GM23248 (cell line): ENCODE measurements around the gene ZNF608. TPM values are rescaled to one million over a fixed set of nuclear protein-coding genes. Genes with fewer than 3 reads are reported as not detected.

Experiments
- DNase-seq: peaks from one replicate; pipeline ENCODE4 v3.0.0-alpha.2; 2015
- H2AFZ ChIP-seq: fragments of 200-600 bp; sonication (generic); 2 replicates; pipeline ENCODE4 v1.6.1; 2016; ENCODE audit warnings: antibody characterized with exemption
- H3F3A ChIP-seq: fragments of 200-600 bp; sonication (generic); 2 replicates; pipeline ENCODE4 v1.6.1; 2016; ENCODE audit warnings: mild to moderate bottlenecking, antibody characterized with exemption, mixed run types; ENCODE audit not compliant: insufficient read depth
- H3K27ac ChIP-seq: fragments of 200-600 bp; sonication (generic); 2 replicates; pipeline ENCODE4 v1.5.1; 2016; ENCODE audit warnings: mild to moderate bottlenecking
- H3K27me3 ChIP-seq: fragments of 200-600 bp; sonication (generic); replicated peaks from 2 replicates; pipeline ENCODE4 v1.6.1; 2016; ENCODE audit warnings: mild to moderate bottlenecking; ENCODE audit not compliant: insufficient read depth
- H3K36me3 ChIP-seq: fragments of 200-600 bp; sonication (generic); 2 replicates; pipeline ENCODE4 v1.6.1; 2016; ENCODE audit warnings: low read depth, mild to moderate bottlenecking
- H3K4me1 ChIP-seq: fragments of 200-600 bp; sonication (generic); 2 replicates; pipeline ENCODE4 v1.6.1; 2016; ENCODE audit warnings: mild to moderate bottlenecking; ENCODE audit not compliant: insufficient read depth
- H3K4me2 ChIP-seq: fragments of 200-600 bp; sonication (generic); one replicate; pipeline ENCODE4 v1.6.1; 2016; ENCODE audit warnings: mild to moderate bottlenecking; ENCODE audit not compliant: unreplicated experiment
- H3K4me3 ChIP-seq: fragments of 200-600 bp; sonication (generic); 2 replicates; pipeline ENCODE4 v1.5.1; 2016; ENCODE audit warnings: mild to moderate bottlenecking
- H3K79me2 ChIP-seq: fragments of 200-600 bp; sonication (generic); 2 replicates; pipeline ENCODE4 v1.6.1; 2016; ENCODE audit warnings: mild to moderate bottlenecking; ENCODE audit not compliant: insufficient read depth
- H3K9ac ChIP-seq: fragments of 200-600 bp; sonication (generic); 2 replicates; pipeline ENCODE4 v1.6.1; 2016; ENCODE audit warnings: mild to moderate bottlenecking
- H3K9me2 ChIP-seq: fragments of 200-600 bp; sonication (generic); 2 replicates; pipeline ENCODE4 v1.6.1; 2016; ENCODE audit warnings: mixed run types, mild to moderate bottlenecking, moderate library complexity; ENCODE audit not compliant: insufficient read depth
- H3K9me3 ChIP-seq: fragments of 200-600 bp; sonication (generic); one replicate; pipeline ENCODE4 v1.6.1; 2017; ENCODE audit warnings: low read depth
- H4K20me1 ChIP-seq: fragments of 200-600 bp; sonication (generic); 2 replicates; pipeline ENCODE4 v1.6.0; 2016; ENCODE audit not compliant: insufficient read depth
- EZH2 ChIP-seq: fragments of 200-600 bp; sonication (generic); IDR thresholded peaks from 2 replicates; pipeline ENCODE4 v1.6.1; 2018; ENCODE audit warnings: antibody characterized with exemption, mild to moderate bottlenecking; ENCODE audit not compliant: insufficient read depth, poor library complexity, severe bottlenecking
- EZH2phosphoT487 ChIP-seq: fragments of 200-600 bp; sonication (generic); IDR thresholded peaks from 2 replicates; pipeline ENCODE4 v1.6.1; 2018; ENCODE audit warnings: antibody characterized with exemption, moderate library complexity, mild to moderate bottlenecking, low read depth; ENCODE audit not compliant: insufficient read depth
- WGBS, 2 experiments: methylation state at CpG; one replicate each; pipeline ENCODE4 v1.1.6; 2015 to 2017; ENCODE audit warnings: low lambda C conversion rate in 2 of 2, low coverage in 1 of 2; ENCODE audit errors: missing lambda C conversion rate in 2 of 2; 5-methylcytosine and 5-hydroxymethylcytosine counted together
- in situ Hi-C: fragments of 300-500 bp; cut with MboI; formaldehyde crosslinking; loops from 2 replicates; pipeline ENCODE4 v1.15.0; 2020
- polyA plus RNA-seq: library from polyadenylated mRNA; unstranded; fragments of >200 nt; fragmentation: Nextera tagmentation; extraction: Ambion mirVana; gene quantifications from 2 replicates; pipeline ENCODE4 v1.2.1, GENCODE V29; 2016
- total RNA-seq: library from RNA; depleted of rRNA; stranded (reverse); fragments of >200 nt; shearing (Covaris generic); gene quantifications from 2 replicates; pipeline ENCODE4 v1.2.3, GENCODE V29; 2014

ZNF608 gene
- total and polyA plus RNA-seq, 2 experiments from 2014 or later = 1.4 to 2.4 TPM

DNA sequence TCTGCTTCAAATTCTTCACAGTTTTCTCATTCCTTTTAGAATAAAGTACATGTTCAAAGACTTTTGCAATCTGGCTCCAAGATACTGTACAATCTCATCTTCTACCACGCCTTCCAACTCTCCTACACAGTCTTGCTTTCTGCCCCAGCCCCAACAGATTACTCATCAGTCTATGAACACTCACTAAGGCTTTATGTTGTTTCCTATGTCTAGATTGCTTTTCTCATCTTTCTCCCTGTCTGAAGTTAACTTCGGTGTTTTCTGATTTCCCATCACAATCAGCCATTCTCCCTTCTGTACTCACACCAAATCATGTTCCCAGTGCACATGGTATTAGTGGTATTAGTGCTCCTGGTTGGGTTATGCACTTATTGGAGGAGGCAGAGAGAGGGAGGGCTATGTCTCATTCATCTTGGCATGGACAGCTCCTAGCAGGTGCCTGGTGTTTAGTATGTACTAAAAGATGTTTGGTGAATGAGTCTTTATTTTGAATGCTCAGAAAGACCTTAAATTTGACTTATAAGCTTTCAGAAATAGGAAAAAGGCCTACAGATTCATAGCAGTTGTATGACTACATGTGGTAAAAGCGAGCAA lies 44.0 kb upstream of the ZNF608 start:
- no peak overlapping the region for H2AFZ ChIP-seq
- H3K79me2 ChIP-seq = no peaks in the 10 kb centered on the region
- in situ Hi-C loops = no loop called here
- peak; percentile 62 for DNase-seq
- H3K9me2 ChIP-seq = no peaks in the 10 kb centered on the region
- no peaks in the 10 kb centered on the region for H3K36me3 ChIP-seq
- H3K27ac ChIP-seq = no peak overlapping the region
- H3F3A ChIP-seq = peaks cover 16% of the 10 kb centered on the region
- no peak overlapping the region for H3K4me3 ChIP-seq
- no peak overlapping the region for H3K4me2 ChIP-seq
- 65 to 71% methylated on average over 3 of the region's 3 CpGs for WGBS, 2 experiments
- TF ChIP-seq EZH2phosphoT487 (no peak), EZH2 (no peak)
- no peaks in the 10 kb centered on the region for H3K9me3 ChIP-seq
- H4K20me1 ChIP-seq = no peaks in the 10 kb centered on the region
- no peak overlapping the region for H3K9ac ChIP-seq
- no peaks in the 10 kb centered on the region for H3K27me3 ChIP-seq
- H3K4me1 ChIP-seq = peaks cover 21% of the 10 kb centered on the region

DNA sequence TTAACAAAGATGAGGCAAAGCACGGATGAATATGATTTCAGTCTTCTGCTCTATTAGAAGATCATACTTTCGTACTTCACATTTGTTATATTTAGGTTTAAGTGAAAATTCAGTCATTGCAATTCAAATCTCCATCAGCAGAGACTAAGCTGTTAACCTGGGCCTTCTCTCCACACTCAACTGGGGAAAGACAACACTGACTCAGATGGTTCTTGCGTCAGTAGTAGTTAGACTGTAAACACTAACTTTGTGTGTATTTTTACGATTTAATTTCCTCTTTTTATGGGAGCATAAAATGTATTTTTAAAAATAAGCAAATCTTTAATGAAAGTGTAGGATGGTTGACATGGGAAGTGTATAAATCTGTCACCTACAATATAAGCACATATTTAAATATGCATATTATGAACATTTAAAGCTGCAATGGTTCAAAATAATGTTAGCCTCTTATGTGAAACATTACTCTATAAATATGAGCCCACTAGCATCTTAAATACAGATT lies 42.7 kb upstream of the ZNF608 start:
- TF ChIP-seq EZH2phosphoT487 (no peak), EZH2 (no peak)
- H3K4me2 ChIP-seq = no peak overlapping the region
- 91% methylated on average over 4 of the region's 4 CpGs for WGBS, 2 experiments
- peaks cover 21% of the 10 kb centered on the region for H3K4me1 ChIP-seq
- no peaks in the 10 kb centered on the region for H3K9me3 ChIP-seq
- no peak overlapping the region for H3K9ac ChIP-seq
- in situ Hi-C loops = no loop called here
- no peak overlapping the region for H3K4me3 ChIP-seq
- no peak overlapping the region for H2AFZ ChIP-seq
- no peaks in the 10 kb centered on the region for H3K79me2 ChIP-seq
- H3K27me3 ChIP-seq = no peaks in the 10 kb centered on the region
- no peaks in the 10 kb centered on the region for H3K9me2 ChIP-seq
- no peaks in the 10 kb centered on the region for H3K36me3 ChIP-seq
- peak; percentile 2 for DNase-seq
- H3K27ac ChIP-seq = no peak overlapping the region
- H4K20me1 ChIP-seq = no peaks in the 10 kb centered on the region
- peaks cover 16% of the 10 kb centered on the region for H3F3A ChIP-seq

DNA sequence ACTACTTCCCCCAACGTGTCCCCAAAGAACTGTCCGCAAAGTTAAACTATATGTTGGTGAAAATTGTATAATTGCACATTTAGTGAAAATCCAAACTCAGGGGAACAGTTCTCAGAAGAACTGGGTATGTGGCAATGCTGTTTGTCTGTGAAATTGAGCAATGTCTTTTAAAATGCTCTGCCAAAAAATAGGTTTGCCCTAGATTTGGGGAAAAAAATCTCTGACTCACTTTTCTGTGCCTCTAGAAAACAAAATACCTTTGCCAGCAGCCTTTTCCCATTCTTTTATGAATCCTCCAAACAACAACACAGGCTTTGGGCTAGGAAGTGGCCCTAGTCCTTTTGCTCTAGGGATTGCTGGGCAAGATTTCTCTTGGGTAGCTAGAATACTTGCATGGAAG lies 37.4 kb upstream of the ZNF608 start:
- Histone ChIP-seq H3K9me3 (no peaks in the 10 kb centered on the region), H3K27ac (no peak overlapping the region), H3F3A (peaks cover 9% of the 10 kb centered on the region; the same call in 1 of the 2 replicates), H3K4me3 (no peak overlapping the region), H3K36me3 (no peaks in the 10 kb centered on the region), H3K4me1 (0 out of 2 replicates have a peak, but pooled peaks cover 3% of the 10 kb centered on the region), H3K79me2 (no peaks in the 10 kb centered on the region), H3K27me3 (no peaks in the 10 kb centered on the region), H4K20me1 (no peaks in the 10 kb centered on the region), H3K9me2 (no peaks in the 10 kb centered on the region), H3K9ac (no peak overlapping the region), H2AFZ (no peak overlapping the region), H3K4me2 (no peak overlapping the region)
- 50 to 59% methylated on average over 2 of the region's 2 CpGs for WGBS, 2 experiments
- in situ Hi-C loops = no loop called here
- no peak for TF ChIP-seq EZH2phosphoT487
- no peak for TF ChIP-seq EZH2
- peak; percentile 84 for DNase-seq

DNA sequence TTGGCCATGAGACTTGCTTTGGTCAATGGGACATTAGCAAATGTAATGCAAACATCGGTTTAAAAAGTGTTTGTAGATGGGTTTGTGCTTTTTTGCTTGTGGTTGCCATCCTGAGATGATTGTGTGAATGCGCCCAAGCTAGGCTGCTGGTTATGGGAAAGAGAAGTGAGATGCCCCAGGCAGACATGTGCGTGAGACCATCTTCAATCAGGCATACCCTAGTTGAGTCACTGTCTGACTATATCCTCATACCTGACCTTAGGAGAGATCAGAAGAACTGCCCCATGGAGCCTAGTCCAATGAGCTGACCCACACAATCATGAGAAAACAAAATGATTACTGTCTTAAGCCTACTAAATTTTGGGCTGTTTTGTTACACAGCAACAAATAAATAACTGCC lies 36.8 kb upstream of the ZNF608 start:
- DNase-seq = no peak
- Histone ChIP-seq H3K9me3 (no peaks in the 10 kb centered on the region), H3K4me3 (no peak overlapping the region), H2AFZ (no peak overlapping the region), H4K20me1 (no peaks in the 10 kb centered on the region), H3K4me1 (0 out of 2 replicates have a peak, but pooled peaks cover 3% of the 10 kb centered on the region), H3K27me3 (no peaks in the 10 kb centered on the region), H3F3A (peaks cover 9% of the 10 kb centered on the region; the same call in 1 of the 2 replicates), H3K79me2 (no peaks in the 10 kb centered on the region), H3K27ac (no peak overlapping the region), H3K9me2 (no peaks in the 10 kb centered on the region), H3K36me3 (no peaks in the 10 kb centered on the region), H3K4me2 (no peak overlapping the region), H3K9ac (no peak overlapping the region)
- in situ Hi-C loops = no loop called here
- 93 to 97% methylated on average over 3 of the region's 3 CpGs for WGBS, 2 experiments
- TF ChIP-seq EZH2phosphoT487 (no peak), EZH2 (no peak)

DNA sequence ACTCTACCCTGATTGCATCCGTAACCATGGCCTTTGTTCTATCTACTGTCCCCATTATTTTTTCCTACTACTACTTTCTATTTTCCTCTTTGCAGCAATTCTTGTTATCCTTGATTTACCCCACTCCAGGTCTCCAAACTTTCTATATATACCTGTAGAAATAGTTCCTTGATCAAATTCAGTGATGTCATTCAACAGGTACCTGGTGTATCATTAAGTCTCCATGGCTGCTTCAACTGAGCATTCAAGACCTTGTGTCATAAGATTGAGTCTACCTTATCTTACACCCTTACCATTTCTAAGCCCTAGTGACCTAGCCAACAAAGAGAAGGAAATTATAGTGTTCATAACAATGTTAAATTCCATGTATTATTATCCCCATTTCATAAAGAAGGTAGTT lies 35.8 kb upstream of the ZNF608 start:
- no peak for TF ChIP-seq EZH2phosphoT487
- no peak for TF ChIP-seq EZH2
- H3K9ac ChIP-seq = no peak overlapping the region
- H3K36me3 ChIP-seq = no peaks in the 10 kb centered on the region
- peaks cover 9% of the 10 kb centered on the region; the same call in 1 of the 2 replicates for H3F3A ChIP-seq
- H3K27ac ChIP-seq = no peak overlapping the region
- H3K9me2 ChIP-seq = no peaks in the 10 kb centered on the region
- no peak overlapping the region for H2AFZ ChIP-seq
- no peaks in the 10 kb centered on the region for H4K20me1 ChIP-seq
- no peak overlapping the region for H3K4me3 ChIP-seq
- H3K9me3 ChIP-seq = no peaks in the 10 kb centered on the region
- in situ Hi-C loops = no loop called here
- no peak for DNase-seq
- 95 to 100% methylated on average over 1 of the region's 1 CpG for WGBS, 2 experiments
- no peaks in the 10 kb centered on the region for H3K79me2 ChIP-seq
- 0 out of 2 replicates have a peak, but pooled peaks cover 3% of the 10 kb centered on the region for H3K4me1 ChIP-seq
- H3K27me3 ChIP-seq = no peaks in the 10 kb centered on the region
- H3K4me2 ChIP-seq = no peak overlapping the region
